Suppressor macrophage (primary cell): ENCODE data around the gene TPSG1.
A peak's percentile ranks its signal among the peaks of the same experiment; 100 is the strongest.
"Not testable (repeated sequence)": the region's sequence is repeated elsewhere in the genome, so short reads cannot be mapped to it uniquely, and the experiment has no call there.

Experiments used
- DNase-seq, 4 experiments: peaks; one replicate each; pipeline ENCODE4 v3.0.0-alpha.2; 2020 to 2022

TPSG1 gene

DNA sequence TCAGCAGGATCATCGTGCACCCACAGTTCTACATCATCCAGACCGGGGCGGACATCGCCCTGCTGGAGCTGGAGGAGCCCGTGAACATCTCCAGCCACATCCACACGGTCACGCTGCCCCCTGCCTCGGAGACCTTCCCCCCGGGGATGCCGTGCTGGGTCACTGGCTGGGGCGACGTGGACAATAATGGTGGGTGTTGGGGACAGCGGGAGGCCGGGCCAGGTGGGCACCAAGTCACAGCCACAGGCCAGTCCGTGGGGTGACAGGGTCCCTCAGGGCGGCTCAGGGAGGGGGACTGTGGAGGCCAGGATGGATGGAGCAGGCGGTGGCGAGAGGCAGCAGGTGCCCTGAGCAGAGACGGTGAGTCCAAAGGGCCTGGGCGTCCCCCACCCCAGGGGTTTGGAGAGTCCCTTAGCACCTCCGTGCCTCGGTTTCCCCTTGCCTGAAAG lies 31.8 kb upstream of the TPSG1 start:
- DNase-seq, result no peak

DNA sequence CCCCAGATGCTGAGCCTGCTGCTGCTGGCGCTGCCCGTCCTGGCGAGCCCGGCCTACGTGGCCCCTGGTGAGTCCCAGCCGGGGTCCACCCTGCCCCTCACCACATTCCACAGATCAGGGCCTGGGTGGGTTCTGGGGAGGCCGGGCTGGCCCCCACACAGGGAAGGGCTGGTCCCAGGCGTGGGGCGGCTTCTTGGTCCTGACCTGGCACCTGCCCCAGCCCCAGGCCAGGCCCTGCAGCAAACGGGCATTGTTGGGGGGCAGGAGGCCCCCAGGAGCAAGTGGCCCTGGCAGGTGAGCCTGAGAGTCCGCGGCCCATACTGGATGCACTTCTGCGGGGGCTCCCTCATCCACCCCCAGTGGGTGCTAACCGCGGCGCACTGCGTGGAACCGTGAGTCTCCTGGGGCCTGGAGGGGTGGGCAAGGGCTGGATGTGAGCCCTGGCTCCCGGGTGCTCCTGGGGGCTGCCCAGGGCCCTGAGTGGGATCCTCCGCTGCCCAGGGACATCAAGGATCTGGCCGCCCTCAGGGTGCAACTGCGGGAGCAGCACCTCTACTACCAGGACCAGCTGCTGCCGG lies 31.3 kb upstream of the TPSG1 start:
- DNase-seq, result not testable (repeated sequence)

DNA sequence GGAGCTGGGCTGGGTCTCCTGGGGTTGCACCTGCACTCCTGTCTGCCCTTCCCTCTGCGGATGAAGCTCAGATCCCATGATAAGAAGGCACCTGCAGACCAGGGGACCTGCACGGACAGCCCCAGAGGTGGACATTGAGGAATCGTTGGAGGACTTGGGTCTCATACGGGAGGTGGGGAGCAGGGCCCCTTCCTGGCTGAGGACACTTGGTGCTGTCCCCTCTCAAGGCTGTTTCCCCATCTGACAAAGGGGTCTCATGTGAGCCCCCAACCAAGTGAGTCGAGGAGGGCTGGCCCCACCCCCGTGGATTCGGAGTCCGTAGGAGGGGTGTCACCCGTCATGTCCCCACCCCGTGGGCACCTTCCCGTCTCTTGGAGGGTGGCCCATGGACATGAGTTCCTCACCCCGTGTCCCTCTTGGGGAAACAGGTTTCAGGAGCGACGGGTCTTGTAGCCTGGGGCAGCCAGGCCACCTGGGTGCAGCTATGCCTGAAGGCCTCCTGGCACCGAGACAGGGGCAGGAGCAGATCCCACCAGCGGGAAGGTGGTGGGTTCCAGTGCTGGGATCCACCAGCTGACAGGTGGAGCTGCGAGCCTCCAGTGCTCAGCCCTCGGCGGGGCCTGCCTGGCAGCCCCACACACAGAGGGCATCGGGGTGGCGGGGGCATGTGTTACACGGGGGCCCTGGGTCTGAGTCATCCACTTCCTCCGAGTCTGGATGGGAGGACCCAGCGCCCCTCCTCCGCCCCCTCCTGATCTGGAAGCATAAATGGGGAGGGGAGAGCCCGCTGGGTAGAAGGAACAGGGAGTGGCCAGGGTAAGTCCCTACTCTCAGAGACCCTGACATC lies 30.4 kb upstream of the TPSG1 start, which contains the start of gene TPSD1:
TSS of gene TPSD1 (plus strand) at position 794 of the 847 bp plus-strand sequence. CDS start 212 bp downstream, outside the sequence.
- not testable (repeated sequence) for DNase-seq

DNA sequence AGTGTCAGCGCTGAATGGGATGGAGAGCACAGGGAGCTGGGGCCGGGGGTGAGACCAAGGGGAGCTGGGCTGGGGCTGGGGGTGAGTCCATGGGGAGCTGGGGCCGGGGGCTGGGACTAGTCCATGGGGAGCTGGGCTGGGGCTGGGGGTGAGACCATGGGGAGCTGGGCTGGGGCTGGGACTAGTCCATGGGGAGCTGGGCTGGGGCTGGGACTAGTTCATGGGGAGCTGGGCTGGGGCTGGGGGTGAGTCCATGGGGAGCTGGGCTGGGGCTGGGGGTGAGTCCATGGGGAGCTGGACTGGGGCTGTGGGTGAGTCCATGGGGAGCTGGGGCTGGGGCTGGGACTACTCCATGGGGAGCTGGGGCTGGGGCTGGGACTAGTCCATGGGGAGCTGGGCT lies 29.8 kb upstream of the TPSG1 start:
- DNase-seq, result not testable (repeated sequence)

DNA sequence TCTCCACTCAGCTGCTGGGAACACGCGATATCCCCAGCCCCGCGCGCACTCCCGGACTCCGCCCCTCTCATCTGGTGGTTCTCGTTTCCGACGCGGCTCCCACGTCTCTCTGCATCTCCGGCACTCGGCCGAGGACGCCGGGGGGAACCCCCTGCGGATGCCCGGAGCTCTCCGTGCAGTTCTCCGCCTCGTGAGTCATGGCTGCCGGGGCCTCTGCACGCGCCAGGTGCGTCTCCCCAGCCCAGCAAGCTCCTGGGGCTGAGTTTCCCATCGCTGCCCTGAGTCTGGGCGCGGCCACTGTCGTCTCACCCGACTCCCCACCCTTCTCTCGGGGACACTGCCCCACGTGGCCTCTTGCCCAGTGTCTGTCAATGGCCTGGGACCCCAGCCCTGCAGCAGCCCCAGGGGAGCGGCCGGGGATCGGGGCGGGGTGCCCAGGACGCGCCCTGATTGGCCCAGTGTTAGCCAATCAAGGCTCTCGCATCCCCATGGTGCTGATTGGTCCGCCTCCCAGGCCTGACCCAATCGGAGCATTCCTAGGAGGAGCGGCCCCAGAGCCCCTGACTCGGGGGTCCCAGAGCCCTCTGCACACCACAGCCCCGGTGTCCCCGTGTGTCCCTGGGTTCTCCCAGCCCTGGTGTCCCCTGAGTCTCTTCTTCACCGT lies 28.8 kb upstream of the TPSG1 start:
- not testable (repeated sequence) for DNase-seq

DNA sequence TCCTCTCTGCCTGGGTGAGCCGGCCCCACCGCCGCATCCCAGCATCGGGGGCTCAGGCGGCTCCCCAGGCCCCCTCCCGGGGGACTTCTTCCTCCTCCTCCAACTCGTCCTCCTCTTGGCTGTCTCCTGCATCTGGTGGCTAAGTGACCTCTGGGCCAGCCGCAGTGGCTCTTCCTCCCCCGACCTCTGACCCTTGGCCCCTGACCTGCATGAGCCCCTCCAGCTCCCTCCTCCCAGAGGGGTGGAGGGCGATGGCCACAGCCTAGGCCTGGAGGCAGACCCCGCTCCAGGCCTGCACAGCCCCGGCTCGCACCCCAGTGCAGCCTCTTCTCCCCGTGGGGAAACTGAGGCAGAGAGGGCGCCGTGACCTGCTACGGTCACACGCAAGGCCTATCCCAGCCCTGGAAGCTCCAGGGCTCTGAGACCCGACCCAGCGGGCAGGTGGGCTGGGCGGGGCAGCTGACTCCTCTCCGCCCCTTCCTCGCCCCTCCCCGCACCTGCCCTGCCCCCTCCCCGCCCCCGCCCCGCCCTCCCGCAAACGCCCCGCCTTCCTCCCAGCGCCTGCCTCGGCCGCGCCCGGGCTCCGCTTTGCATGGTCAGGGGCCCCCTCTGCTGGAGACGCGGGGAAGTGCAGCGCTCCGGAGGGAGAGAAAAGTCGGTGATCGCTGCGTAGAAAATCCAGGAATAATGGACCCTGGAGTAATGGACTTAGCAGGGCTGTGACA lies 24.1 kb upstream of the TPSG1 start:
- not testable (repeated sequence) for DNase-seq

DNA sequence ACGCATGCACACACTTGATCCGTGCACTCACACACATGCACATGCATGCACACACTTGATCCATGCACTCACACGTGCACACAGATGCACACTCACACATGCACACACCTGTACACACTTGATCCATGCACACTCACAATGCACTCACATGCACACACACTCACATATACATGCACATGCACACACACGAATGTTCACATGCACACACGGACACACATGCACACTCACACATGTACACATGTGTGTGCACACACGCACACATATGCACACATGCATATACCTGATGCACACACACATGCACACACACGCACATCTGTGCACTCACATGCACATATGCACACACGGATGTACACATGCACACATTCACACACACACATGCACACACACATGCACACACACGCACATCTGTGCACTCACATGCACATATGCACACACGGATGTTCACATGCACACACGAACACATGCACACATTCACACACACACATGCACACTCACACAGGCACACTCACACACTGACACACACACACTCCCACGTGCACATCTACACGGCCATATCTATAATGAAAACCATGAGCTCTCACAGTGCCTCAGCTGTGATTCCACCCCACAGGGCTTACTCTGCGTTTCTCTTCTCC lies 23.0 kb upstream of the TPSG1 start:
- DNase-seq, result not testable (repeated sequence)

DNA sequence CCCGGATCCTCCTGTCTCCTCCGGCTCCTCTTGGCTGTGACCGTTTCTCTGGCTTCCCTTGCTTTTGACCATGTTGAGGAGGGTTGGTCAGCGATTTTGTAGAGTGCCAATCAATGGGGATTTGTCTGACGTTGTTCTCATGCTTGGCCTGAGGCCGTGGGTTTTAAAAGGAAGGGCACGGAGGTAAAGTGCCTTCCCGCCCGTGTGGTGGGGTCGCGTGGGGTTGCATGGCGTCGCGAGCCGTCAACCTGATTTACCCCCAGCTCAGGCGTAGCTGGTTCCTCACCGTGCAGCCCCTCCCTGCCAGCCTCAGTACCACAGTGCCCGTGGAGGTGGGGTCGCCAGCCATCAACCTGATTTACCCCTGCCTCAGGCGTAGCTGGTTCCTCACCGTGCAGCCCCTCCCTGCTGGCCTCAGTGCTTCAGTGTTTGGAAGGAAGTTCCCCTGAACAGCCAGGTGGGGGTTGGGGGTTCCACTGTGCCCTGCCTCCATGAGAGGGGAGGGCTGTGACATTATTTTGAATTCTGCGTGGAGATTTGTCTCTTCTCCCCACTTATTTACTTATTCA lies 20.5 kb upstream of the TPSG1 start:
- peak in 1 of 4 experiments; percentile 20 for DNase-seq

DNA sequence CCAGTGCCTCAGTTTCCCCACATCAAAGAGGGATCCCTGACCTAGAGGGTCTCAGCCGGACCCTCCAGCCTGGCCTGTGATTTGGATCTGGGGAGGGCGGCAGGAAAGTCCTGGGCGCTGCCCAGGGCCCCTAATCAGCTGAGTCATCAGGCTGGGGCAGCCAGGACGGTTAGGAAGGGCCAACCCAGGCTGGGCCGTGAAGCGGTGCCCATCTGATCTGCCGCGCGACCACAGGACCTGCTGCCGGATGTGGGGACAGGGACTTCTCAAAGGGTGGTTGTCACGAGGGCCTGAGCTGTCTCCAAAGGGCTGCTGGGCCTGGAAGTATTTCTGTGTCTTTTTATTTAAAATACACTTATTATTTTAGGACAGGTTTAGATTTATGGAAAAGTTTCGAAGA lies 19.8 kb upstream of the TPSG1 start:
- peak; percentile 21 to 67 (median 52) for DNase-seq

DNA sequence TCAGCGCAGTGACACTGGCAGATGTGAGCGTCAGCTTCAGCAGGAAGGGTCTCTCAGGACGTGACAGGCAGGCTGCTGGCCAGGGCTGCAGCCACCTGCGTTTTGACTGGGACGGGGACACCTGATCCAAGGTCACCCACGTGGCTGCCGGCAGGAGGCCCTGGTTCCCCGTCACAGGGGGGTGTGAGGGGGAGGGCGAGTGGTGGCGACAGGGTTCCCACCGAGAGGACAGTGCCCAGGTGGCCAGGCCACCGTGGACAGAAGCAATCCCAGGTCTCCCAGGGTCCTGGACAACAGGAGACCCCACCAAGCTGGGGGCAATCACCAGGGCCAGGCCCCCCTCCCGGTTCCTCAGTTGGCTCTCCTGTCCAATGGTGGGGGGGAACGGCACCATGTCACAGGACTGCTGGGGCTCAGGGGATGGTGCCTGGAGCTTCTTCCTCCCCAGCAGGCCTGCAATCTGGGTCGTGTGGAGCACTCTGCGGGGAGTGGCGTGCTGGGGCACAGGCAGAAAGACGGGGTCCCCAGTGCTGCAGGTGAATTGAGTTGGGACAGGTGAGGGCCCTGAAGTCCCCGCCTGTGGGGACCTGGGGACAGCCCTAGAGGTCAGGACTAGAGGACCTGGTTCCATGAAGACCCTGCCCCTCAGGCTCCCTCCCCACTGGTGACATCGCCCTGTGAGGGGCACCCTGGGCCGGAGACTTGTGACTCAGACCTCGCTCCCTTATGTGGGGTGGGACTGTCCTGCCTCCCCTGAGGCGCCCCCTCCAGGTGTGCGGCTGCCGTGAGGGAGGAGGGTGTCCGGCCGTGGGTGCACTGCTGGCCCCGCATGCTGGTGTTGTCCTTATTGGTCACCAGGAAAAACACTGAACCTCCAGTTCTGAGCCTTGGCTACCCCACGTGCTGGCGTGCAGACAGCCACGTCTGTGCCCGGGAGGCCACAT lies 19.1 kb upstream of the TPSG1 start:
- DNase-seq, result not testable (repeated sequence)

DNA sequence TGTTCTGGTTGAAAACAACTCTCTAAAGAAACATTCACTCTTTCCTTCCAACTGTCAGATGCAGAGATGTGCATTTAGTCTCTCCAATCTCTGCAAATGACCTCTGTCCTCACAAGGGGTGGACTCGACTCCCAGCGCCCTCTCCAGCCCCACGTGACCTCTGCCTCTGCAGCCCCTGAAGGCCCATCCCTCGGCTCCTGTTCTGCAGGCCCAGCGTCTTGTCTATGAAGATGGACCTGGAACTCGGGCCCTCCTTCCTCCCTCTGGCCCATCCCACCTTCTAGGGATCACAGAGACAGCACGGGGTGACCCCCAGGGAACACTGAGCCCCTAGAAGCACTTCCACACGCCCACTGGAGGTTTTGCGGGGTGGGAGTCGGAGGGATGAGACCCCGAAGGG lies 18.3 kb upstream of the TPSG1 start:
- DNase-seq, result not testable (repeated sequence)

DNA sequence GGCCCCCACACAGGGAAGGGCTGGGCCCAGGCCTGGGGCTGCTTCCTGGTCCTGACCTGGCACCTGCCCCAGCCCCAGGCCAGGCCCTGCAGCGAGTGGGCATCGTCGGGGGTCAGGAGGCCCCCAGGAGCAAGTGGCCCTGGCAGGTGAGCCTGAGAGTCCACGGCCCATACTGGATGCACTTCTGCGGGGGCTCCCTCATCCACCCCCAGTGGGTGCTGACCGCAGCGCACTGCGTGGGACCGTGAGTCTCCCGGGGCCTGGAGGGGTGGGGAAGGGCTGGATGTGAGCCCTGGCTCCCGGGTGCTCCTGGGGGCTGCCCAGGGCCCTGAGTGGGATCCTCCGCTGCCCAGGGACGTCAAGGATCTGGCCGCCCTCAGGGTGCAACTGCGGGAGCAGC lies 16.0 kb upstream of the TPSG1 start:
- DNase-seq, result not testable (repeated sequence)

DNA sequence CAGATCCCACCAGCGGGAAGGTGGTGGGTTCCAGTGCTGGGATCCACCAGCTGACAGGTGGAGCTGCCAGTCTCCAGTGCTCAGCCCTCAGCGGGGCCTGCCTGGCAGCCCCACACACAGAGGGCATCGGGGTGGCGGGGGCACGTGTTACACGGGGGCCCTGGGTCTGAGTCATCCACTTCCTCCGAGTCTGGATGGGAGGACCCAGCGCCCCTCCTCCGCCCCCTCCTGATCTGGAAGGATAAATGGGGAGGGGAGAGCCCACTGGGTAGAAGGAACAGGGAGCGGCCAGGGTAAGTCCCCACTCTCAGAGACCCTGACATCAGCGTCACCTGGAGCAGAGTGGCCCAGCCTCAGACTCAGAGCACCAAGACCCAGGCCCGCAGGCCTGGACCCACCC lies 15.4 kb upstream of the TPSG1 start, which contains the start of gene TPSAB1:
TSS of gene TPSAB1 (plus strand) at position 270 of the 400 bp plus-strand sequence. CDS start 234 bp downstream, outside the sequence.
- not testable (repeated sequence) for DNase-seq

DNA sequence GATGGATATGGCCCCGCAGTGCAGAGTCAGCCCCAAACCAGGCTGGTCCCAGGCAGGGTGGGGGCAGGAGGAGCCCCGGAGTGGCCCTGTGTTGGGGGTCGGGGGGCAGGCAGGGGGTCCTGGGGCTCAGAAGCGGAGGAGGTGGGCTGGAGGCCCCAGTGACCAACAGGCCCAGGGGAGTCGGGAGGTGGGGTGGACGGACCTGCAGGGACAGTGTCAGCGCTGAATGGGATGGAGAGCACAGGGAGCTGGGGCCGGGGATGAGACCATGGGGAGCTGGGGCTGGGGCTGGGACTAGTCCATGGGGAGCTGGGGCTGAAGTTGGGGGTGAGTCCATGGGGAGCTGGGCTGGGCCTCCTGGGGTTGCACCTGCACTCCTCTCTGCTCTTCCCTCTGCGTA lies 14.5 kb upstream of the TPSG1 start:
- not testable (repeated sequence) for DNase-seq

DNA sequence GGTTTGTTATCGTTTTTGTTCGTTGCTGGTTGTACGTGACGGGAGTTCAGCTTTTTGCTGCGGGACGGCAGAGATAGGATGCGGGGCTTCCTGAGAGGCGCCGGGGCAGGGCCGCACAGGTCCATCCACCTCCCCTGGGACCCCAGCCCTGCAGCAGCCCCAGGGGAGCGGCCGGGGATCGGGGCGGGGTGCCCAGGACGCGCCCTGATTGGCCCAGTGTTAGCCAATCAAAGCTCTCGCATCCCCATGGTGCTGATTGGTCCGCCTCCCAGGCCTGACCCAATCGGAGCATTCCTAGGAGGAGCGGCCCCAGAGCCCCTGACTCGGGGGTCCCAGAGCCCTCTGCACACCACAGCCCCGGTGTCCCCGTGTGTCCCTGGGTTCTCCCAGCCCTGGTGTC lies 13.8 kb upstream of the TPSG1 start:
- DNase-seq, result not testable (repeated sequence)

DNA sequence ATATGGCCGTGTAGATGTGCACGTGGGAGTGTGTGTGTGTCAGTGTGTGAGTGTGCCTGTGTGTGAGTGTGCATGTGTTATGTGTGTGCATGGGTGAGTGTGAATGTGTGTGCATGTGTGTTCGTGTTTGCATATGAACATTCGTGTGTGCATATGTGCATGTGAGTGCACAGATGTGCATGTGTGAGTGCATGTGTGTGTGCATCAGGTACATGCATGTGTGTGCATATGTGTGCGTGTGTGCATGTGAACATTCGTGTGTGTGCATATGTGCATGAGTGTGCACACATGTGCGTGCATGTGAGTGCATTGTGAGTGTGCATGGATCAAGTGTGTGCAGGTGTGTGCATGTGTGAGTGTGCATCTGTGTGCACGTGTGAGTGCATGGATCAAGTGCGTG lies 12.9 kb upstream of the TPSG1 start:
- DNase-seq, result no peak

DNA sequence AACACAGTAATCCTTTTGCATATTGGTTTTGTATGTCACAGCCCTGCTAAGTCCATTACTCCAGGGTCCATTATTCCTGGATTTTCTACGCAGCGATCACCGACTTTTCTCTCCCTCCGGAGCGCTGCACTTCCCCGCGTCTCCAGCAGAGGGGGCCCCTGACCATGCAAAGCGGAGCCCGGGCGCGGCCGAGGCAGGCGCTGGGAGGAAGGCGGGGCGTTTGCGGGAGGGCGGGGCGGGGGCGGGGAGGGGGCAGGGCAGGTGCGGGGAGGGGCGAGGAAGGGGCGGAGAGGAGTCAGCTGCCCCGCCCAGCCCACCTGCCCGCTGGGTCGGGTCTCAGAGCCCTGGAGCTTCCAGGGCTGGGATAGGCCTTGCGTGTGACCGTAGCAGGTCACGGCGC lies 11.6 kb upstream of the TPSG1 start:
- DNase-seq, result not testable (repeated sequence)

DNA sequence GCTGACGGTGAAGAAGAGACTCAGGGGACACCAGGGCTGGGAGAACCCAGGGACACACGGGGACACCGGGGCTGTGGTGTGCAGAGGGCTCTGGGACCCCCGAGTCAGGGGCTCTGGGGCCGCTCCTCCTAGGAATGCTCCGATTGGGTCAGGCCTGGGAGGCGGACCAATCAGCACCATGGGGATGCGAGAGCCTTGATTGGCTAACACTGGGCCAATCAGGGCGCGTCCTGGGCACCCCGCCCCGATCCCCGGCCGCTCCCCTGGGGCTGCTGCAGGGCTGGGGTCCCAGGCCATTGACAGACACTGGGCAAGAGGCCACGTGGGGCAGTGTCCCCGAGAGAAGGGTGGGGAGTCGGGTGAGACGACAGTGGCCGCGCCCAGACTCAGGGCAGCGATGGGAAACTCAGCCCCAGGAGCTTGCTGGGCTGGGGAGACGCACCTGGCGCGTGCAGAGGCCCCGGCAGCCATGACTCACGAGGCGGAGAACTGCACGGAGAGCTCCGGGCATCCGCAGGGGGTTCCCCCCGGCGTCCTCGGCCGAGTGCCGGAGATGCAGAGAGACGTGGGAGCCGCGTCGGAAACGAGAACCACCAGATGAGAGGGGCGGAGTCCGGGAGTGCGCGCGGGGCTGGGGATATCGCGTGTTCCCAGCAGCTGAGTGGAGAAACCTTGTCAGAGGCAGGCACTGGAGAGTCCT lies 7.1 kb upstream of the TPSG1 start:
- not testable (repeated sequence) for DNase-seq

DNA sequence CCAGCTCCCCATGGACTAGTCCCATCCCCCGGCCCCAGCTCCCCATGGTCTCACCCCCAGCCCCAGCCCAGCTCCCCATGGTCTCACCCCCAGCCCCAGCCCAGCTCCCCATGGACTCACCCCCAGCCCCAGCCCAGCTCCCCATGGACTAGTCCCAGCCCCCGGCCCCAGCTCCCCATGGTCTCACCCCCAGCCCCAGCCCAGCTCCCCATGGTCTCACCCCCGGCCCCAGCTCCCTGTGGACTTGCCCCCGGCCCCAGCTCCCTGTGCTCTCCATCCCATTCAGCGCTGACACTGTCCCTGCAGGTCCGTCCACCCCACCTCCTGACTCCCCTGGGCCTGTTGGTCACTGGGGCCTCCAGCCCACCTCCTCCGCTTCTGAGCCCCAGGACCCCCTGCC lies 6.2 kb upstream of the TPSG1 start:
- DNase-seq, result not testable (repeated sequence)
